HG03439 (cell line): ENCODE results near the gene VKORC1.

ENCODE experiments used
- ATAC-seq: cut with Tn5 transposase; IDR thresholded peaks from one replicate; pipeline ENCODE4 v1.9.1; 2021; ENCODE audit warnings: mild to moderate bottlenecking, moderate library complexity; ENCODE audit not compliant: unreplicated experiment

Gene VKORC1

DNA sequence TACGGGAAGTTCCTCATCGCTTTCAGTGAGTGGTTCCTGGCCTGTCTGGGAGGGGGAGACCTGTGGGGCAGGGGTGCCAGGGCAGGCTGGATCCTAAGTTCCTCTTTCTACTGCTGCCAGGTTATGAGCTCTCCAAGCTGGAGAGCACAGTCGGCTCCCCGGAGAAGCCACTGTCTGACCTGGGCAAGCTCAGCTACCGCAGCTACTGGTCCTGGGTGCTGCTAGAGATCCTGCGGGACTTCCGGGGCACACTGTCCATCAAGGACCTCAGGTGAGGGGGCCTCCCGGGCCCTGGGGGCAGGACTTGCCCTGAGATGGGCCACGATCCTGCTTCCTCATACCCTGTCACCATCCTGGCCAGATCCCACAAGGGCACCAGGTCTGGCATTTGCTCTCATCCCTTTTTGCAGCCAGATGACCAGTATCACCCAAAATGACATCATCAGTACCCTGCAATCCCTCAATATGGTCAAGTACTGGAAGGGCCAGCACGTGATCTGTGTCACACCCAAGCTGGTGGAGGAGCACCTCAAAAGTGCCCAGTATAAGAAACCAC lies 35.8 kb upstream of the VKORC1 start:
- ATAC-seq: no peak

DNA sequence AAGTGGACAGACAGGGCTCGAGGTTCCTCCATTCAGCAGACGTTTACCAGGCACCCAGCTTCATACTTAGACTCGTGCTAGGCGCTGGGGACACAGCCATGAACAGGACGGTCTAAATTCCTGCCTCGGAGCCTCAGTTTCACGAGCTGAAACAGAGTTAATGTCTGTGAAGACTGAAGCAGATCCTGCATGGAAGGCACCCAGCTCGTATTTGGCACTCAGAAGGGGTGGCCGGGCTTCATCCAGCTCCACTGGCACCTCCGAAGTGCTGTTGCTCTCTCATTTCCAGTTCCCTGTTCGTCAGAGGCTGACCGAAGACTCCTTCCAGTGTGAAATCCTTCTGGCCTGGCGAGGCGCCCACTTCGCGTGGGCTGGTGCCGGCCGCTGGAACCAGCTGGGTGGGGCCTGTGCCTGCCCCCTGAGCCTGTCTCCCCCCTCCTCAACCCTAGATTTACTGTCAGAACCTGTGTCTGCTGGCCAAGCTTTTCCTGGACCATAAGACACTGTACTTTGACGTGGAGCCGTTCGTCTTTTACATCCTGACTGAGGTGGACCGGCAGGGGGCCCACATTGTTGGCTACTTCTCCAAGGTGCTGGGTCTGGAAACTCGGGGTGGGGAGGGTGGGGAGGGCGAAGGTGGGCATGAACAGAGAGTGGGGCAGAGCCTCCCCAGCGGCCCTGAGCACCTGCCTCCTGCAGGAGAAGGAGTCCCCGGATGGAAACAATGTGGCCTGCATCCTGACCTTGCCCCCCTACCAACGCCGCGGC lies 35.2 kb upstream of the VKORC1 start:
- no peak for ATAC-seq

DNA sequence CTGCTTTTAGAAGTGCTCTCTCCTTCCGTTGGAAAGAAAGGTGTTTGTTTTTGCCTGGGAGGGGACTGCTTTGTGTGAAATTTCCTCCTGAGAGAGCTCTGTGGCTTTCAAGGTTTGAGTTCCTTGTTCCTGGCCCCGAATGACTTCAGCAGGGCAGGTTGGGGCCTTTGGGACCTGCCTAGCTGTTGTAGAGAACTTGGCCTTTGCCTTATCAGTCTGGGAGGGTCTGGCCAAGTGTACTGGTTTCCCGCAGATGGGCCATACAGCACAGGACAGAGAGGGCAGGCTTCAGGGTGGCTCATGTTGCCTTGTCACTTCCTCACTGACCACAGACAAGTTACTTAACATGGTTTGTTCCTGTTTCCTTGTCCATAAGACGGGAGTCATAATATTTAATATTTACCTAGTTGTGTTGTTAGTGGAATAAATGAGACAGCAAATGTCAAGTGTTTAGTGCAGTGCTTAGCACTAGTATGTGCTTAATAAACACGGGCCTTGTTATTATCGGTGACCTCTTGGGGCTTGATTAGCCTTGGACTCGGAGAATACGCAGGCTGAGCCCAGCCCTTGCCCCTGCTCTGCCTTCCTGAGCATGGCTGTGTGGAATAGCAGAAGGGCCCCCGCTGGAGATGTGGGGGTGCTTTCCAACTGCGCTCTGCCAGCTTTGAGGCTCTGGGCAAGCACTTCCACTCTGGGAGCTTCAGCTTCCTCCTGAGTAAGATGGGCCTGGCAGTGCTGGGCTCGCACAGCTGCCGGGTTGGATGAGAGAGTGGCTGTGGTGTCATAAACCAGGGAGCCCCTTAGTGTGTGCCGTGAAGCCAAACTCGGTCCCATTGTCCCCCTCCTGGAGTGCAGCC lies 34.3 kb upstream of the VKORC1 start:
- ATAC-seq: no peak

DNA sequence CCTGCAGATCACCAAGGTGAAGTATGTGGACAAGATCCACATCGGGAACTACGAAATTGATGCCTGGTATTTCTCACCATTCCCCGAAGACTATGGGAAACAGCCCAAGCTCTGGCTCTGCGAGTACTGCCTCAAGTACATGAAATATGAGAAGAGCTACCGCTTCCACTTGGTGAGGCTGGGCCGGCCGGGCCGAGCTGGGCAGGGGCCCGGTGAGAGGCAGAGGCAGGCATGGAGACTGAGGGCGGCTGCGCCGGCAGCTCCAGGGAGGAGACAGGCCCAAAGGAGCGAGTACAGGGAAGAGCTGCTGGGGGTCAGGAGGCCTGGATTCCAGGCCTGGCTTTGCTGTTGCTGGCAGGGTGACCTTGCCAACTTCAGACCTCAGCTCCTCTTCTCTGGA lies 32.6 kb upstream of the VKORC1 start:
- no peak for ATAC-seq

DNA sequence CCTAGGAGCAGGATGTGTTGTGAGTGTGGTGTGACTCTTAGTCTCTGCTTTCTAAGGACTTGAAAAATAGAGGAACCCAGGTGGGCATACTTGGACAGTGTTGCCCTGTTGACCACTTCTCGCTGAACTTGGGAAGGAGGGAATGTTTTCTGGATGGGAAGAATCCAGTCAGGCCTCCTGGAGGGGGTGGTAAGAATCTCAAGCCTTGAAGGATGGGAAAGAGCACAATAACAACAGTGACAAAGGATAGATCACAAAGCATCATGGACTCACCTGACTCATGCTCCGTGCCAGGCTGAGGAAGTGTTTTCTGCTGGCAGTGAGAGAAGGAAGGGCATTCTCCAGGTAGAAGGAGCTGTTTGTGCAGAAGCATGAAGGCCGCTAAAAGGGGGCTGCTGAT lies 31.2 kb upstream of the VKORC1 start:
- ATAC-seq: no peak

DNA sequence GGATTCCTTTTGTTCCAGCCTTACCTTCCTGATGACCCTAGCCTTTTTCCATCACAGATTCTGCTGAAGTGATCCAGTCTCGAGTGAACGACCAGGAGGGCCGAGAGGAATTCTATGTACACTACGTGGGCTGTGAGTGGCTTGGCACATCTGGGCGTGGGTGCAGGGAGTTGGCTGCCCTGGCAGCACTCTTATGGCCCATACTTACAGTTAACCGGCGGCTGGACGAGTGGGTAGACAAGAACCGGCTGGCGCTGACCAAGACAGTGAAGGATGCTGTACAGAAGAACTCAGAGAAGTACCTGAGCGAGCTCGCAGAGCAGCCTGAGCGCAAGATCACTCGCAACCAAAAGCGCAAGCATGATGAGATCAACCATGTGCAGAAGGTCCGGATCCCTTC lies 25.5 kb upstream of the VKORC1 start:
- no peak for ATAC-seq

DNA sequence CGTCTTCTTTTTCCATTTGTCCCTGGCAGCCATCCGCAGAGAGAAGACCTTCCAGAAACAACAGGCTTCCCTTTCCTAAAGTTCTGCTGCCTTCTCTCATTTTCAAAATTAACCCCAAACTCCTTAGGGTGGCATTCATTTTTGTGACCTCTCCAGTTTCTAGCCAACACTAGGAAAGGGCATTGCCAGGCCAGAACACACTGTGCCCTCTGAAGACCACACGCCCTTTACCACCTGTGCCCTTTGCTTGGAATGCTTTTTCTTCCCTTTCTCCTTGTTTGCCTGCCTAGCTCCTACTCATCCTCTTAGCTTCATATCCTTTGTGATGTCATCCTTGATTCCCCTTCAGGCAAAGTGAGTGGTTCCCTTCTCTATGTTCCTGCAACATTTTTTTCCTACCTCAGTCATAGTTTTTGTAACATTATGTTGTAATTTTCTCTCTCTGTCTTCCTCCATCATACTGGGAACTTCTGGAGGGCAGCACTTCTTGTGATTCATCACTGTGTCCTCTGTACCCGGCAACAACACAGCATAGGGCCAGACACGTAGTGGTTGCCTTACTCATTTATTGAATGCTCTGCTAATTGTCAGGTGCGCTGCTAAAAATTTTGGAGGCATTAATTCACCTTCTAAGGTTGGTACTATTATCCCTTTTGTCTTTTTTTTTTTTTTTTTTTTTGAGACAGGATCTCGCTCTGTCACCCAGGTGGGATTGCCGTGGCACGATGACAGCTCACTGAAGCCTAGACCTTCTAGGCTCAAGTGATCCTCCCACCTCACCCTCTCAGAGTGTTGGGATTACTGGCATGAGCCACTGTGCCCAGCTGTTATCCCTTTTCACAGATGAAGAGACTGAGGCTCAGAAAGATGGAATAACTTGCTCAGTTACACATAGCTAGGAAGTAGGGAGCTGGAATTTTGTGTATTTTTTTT lies 23.9 kb upstream of the VKORC1 start:
- peak; percentile 5 for ATAC-seq

DNA sequence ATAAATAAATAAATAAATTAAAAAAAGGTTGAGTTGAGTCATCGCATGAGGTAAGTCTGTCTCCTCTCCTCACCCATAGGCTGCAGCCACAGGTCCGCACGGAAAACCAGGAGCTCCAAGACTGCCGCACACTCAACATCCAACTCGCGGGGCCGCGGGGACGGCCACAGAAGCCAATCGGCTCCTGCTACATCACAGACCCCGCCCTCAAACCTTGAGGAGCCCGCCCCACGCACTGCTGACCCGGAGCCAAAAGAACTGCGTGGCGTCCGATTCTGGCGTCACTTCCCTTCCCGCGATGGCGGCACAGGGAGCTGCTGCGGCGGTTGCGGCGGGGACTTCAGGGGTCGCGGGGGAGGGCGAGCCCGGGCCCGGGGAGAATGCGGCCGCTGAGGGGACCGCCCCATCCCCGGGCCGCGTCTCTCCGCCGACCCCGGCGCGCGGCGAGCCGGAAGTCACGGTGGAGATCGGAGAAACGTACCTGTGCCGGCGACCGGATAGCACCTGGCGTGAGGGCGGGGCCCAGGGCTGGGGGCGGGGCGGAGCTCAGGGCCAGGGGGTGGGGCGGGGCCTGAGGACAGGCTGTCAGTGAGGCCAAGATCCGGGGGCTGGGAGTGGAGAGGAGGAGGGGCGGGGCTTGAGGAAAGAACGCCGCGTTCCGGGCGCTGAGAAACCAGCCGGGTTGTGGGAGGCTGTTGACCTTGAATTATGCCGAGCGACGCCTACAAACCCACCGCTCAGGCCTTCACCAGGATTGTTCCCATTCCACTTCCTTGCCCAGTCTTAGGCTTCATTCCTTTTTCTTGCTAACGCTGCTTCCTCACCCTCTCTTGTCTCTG lies 23.0 kb upstream of the VKORC1 start, which contains the start of gene KAT8:
Gene KAT8, plus strand, starts transcription at position 281 of the 839 bp plus-strand sequence. Its CDS starts 18 bp downstream, at position 299.
- peak; percentile 90 for ATAC-seq

DNA sequence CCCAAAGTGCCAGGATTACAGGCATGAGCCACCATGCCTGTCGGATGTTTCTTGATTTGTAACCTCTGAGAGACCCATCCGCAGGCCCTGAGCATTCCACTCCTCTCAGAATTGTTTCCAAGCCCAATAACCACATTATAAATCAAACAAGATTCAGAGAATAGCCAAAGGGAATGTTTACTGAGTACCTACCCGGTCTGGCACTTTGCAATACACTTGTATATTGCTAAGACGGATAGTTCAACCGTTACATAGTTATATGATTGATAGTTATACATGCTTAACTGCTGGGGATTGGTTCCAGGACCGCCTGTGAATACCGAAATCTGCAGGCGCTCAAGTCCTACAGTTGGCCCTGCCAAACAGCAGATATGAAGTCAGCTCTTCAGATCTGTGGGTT lies 19.9 kb upstream of the VKORC1 start:
- ATAC-seq: no peak

DNA sequence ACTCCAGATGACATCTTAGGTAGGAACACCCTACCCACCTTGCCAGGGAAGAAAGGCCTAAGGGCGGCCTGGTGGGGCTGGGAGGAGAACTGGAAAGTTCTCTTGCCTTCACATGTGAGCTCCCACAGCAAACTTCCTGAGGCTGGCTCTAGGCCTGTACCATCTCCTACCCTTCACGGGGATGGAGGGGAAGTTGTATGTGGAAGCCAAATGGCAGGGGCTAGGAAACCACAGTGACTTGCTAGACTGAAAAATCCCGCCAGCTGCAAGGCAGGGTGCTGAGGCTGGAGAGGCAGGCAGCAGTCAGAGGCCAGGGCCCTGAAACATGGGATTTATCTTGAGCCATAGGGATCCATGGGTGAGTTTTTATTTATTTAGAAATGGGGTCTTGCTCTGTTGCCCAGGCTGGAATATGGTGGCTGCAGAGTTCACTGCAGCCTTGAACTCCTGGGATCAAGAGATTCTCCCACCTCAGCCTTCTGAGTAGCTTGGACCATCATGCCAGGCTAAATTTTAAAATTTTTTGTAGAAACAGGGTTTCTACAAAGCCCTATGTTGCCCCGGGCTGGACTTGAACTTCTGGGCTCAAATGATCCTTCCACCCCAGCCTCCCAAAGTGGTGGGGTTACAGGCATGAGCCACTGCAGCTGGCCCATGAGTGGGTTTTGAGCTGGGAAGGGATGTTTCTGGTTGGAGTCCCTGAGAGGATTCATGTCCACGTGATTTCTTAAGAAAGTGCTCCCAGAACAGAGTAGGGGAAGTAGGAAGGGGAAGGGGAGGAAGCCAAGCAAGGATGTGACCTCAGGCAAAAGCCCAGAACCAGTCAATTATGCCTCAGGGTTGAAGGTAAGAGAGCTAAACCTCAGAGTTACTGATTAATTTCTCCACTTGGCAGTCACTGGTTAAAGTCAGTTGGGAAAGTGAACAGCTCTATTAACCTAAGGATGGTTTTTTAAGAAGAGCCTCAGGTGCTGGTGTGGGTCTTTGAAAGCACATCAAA lies 18.8 kb upstream of the VKORC1 start:
- no peak for ATAC-seq

DNA sequence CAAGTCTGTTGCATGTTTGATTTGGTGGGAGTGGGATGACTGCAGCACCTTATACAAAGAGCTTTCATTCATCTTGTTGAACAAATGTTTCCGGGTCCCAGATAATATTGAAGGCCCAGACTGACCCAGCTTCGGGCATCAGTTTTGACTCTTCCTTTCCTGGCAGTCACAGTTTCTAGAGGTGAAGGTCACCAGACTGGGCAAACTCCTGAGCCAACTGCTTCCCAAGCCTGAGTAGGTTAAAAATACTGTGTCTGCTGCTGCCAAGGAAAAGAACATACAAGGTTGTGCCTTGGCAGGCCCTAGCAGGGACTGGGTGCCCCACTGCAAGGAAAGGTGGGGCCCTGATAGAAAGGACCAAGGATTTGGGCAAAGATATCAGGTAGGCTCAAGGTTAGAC lies 18.1 kb upstream of the VKORC1 start:
- no peak for ATAC-seq

DNA sequence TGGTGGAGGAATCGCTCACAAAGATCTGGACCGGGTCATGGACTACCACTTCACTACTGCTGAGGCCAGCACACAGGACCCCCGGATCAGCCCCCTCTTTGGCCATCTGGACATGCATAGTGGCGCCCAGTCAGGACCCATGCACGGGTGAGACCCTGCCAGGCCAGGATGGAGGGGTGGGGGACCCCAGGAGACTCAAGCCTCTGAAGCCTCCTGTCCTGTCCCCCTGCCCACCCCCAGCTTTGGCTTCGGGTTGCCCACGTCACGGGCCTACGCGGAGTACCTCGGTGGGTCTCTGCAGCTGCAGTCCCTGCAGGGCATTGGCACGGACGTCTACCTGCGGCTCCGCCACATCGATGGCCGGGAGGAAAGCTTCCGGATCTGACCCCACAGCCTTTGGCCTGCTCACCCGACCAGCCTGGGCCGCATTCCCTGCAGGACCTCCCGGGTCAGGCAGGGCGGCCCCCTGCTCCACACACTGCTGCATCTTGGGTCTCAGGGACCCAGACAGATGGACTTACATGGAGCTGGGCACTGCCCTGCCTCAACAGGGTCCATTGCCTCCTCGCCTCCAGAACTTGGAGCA lies 17.4 kb upstream of the VKORC1 start:
- ATAC-seq: no peak

DNA sequence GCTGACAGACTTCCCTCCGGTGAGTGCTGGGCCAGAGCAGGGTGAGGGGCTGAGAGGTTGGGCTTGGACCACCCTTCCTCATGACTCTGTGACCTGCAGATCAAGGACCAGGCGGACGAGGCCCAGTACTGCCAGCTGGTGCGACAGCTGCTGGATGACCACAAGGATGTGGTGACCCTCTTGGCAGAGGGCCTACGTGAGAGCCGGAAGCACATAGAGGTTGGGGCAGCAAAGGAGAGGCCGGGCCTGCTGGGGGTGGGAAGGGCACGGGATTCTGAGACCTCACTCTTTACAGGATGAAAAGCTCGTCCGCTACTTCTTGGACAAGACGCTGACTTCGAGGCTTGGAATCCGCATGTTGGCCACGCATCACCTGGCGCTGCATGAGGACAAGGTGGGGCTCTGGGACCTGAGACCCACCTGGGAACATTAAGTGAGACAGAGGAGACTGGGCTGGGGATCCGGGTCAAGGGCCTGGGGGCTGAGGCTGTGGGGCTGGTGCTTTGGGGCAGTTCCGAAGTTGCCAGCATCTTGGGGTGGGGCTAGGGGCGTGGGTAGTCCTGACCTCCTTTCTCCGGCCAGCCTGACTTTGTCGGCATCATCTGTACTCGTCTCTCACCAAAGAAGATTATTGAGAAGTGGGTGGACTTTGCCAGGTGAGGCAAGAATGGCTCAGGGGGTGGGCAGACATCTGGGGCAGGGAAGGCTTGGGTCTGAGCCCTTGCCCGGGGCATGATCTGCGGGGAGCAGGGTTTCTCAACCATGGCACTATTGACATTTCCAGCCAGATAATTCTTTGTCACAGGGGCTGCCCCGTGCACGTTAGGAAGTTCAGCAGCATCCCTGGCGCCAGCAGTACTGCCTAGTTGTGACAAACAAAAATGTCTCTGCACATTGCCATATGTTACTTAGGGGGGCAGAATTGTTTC lies 15.8 kb upstream of the VKORC1 start:
- no peak for ATAC-seq

DNA sequence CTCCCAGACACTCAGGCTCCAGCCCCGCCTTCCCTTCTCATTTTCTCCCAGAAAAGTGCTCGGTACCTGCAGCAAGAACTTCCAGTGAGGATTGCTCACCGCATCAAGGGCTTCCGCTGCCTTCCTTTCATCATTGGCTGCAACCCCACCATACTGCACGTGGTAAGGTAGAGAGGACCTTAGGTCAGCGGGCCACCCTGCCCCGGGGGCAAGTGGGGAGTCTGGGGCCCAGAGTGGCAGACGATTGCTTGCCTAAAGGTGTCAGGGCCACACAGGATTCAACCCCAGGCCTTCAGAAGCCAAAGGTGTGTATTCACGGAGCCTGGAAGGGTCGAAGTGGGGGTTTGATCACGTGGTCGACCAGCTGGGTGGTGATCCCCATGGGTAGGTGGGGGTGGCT lies 15.0 kb upstream of the VKORC1 start:
- no peak for ATAC-seq

DNA sequence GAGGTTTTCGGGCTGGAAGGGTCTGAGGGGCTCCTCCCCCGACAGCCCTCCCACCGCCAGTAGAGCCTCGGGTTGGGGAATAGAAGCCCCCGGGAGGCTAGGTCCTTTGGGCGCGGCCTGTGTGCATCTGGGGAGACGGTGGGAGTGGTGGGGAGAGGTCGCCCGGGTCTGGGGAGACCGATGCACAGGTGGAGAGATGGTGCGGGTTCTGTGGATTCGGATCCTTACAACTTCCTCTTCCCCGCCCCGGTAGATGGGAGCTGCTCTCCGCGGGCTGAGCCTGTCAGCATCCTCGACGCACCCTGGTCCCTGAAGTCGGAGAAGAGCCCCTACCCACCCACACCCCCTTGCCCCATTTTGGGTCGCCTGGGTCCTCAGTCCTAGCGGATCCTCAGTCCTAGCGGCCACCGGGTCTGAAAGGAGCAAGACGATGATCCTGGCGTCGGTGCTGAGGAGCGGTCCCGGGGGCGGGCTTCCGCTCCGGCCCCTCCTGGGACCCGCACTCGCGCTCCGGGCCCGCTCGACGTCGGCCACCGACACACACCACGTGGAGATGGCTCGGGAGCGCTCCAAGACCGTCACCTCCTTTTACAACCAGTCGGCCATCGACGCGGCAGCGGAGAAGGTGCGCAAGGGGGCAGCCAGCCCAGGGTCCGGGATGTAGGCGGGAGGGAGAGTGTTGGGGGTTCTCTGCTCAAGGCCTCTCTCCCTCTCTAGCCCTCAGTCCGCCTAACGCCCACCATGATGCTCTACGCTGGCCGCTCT lies 14.4 kb upstream of the VKORC1 start:
- ATAC-seq: no peak

DNA sequence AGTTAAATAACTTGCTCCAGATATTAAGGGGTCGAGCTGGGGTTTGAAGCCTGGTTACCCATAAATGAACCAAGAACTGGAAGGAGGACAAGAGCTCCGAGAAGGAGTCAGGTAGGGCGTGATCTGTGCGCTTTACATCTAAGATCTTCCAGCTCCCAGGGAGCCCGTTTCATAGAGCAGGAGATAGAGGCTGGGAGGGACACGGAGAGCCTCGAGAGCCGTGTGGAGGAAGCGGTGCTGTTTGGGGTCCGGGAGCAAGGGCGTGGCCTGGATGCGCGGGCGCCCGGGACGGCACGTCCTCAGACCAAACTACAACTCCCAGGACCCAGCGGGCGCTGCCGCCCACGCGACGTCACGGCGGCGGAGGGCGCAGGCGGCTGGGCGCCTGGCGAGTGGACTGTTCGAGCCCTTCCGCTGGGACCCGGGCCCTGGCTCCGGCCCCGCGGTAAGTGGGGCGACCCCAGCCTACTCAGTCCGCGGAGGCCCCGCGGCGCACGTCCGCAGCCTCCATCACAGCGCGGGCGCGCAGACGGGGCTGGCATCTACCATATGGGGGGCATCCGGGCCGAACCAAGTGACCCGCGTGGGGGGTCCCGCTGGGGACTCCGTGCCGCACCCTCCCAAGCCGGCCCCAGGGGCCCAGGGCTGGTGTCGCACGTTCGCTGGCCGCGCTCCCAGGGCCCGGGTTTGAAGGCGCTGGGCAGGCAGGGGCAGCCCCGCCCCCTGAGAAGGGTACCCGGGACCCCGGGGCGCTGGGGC lies 13.6 kb upstream of the VKORC1 start, which contains the start of gene BCKDK:
Gene BCKDK, plus strand, starts transcription at position 352 of the 759 bp plus-strand sequence. CDS start 838 bp downstream, outside the sequence.
- peak; percentile 74 for ATAC-seq
